ENCODE measurements around the gene CMTM5. TPM values are rescaled to one million over a fixed set of nuclear protein-coding genes. Genes with fewer than 3 reads are reported as not detected.
"Not testable (repeated sequence)": the region's sequence is repeated elsewhere in the genome, so short reads cannot be mapped to it uniquely, and the experiment has no call there.

Gene CMTM5
- total RNA-seq, 1 donor from 2014 or later: 2.9 TPM

GRCh38 chr14:23392613-23393012, 15.8 kb downstream of the CMTM5 start:
- no peak overlapping the region for H3K4me3 ChIP-seq
- no peak for DNase-seq (ENCODE audit: low spot score in 2 of 2)
- no peak overlapping the region for H3K27ac ChIP-seq
- no peaks in the 10 kb centered on the region for H3K27me3 ChIP-seq
- H3K36me3 ChIP-seq: no peaks in the 10 kb centered on the region
- no peak for TF ChIP-seq CTCF (IDR thresholded peaks at IDR 0.05)
- intact Hi-C loops (cut with DNase I): no loop called here
- no peaks in the 10 kb centered on the region for H3K9me3 ChIP-seq
- H3K4me1 ChIP-seq: no peaks in the 10 kb centered on the region

GRCh38 chr14:23396126-23396525, 19.3 kb downstream of the CMTM5 start:
- no peaks in the 10 kb centered on the region for H3K4me1 ChIP-seq
- H3K9me3 ChIP-seq: no peaks in the 10 kb centered on the region
- H3K36me3 ChIP-seq: no peaks in the 10 kb centered on the region
- intact Hi-C loops (cut with DNase I): no loop called here
- no peaks in the 10 kb centered on the region for H3K27me3 ChIP-seq
- no peak for TF ChIP-seq CTCF (IDR thresholded peaks at IDR 0.05)
- no peak for DNase-seq (ENCODE audit: low spot score in 2 of 2)
- H3K27ac ChIP-seq: no peak overlapping the region
- H3K4me3 ChIP-seq: no peak overlapping the region

DNA sequence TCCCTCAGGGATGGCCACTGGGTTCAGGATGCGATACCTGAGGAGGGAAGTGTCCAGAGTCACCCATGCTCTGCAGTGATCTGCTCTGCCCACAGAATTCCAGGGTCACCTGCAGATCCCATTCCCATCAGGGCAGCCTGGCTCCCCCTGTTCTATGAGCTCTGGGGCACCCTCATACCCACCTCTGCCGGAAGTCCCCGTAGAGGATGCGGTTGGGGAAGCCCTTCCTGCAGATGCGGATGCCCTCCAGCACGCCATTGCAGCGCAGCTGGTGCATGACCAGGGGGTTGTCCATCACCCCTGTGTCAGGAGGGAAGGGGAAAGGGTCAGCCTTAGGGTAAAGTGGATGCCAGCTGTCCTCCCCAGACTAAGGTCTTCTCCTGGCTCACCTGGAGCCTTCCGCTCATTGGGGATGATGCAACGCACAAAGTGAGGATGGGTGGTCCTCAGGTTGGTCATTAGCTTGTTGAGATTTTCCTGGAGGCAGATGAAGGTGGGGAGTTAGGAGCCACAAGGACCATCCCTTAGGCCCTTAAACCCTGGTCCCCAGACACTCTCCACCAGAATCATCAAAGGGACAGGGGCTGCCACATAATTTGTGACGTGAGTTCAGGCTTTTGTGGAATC, 20.0 kb downstream of the CMTM5 start:
- no peak for DNase-seq (ENCODE audit: low spot score in 2 of 2)
- Histone ChIP-seq H3K9me3 (no peaks in the 10 kb centered on the region), H3K27ac (no peak overlapping the region)

GRCh38 chr14:23398348-23398747, 21.5 kb downstream of the CMTM5 start:
- no peak for TF ChIP-seq CTCF (IDR thresholded peaks at IDR 0.05)
- H3K36me3 ChIP-seq: no peaks in the 10 kb centered on the region
- intact Hi-C loops (cut with DNase I): no loop called here
- DNase-seq (ENCODE audit: low spot score in 2 of 2): no peak
- no peaks in the 10 kb centered on the region for H3K9me3 ChIP-seq
- H3K4me3 ChIP-seq: no peak overlapping the region
- no peaks in the 10 kb centered on the region for H3K4me1 ChIP-seq
- no peak overlapping the region for H3K27ac ChIP-seq
- H3K27me3 ChIP-seq: no peaks in the 10 kb centered on the region

More for the DNA sequence above, 20.0 kb downstream of the CMTM5 start:
- H3K36me3 ChIP-seq: no peaks in the 10 kb centered on the region
- TF ChIP-seq CTCF (IDR thresholded peaks at IDR 0.05): no peak
- intact Hi-C loops (cut with DNase I): no loop called here
- H3K4me3 ChIP-seq: no peak overlapping the region
- no peaks in the 10 kb centered on the region for H3K27me3 ChIP-seq
- no peaks in the 10 kb centered on the region for H3K4me1 ChIP-seq

DNA sequence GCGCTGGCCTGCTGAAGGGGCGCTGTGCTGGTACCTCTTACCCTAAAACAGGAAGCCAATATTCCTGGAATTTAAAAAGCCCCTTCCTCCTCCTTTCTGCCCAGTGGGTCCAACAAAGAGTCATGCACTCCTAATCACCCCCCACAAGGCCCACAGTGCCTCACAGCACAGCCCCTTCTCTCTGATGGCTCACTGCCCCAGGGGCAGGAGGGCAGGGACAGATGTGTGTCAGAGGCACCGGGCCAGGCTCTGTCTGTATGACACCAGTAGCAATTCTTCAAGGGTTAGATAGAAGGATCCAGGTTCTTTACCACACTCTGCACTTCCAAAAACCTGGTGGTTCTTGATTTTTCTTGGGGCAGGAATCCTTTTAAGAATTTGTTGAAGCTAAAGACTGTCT, 22.3 kb downstream of the CMTM5 start:
- H3K27ac ChIP-seq: no peak overlapping the region
- H3K4me3 ChIP-seq: no peak overlapping the region
- no peaks in the 10 kb centered on the region for H3K36me3 ChIP-seq
- H3K4me1 ChIP-seq: no peaks in the 10 kb centered on the region
- no peaks in the 10 kb centered on the region for H3K9me3 ChIP-seq
- intact Hi-C loops (cut with DNase I): no loop called here
- no peaks in the 10 kb centered on the region for H3K27me3 ChIP-seq
- TF ChIP-seq CTCF (IDR thresholded peaks at IDR 0.05): no peak
- DNase-seq (ENCODE audit: low spot score in 2 of 2): no peak

GRCh38 chr14:23399591-23399990, 22.7 kb downstream of the CMTM5 start:
- no peaks in the 10 kb centered on the region for H3K9me3 ChIP-seq
- intact Hi-C loops (cut with DNase I): no loop called here
- TF ChIP-seq CTCF (IDR thresholded peaks at IDR 0.05): no peak
- no peak overlapping the region for H3K27ac ChIP-seq
- H3K4me1 ChIP-seq: no peaks in the 10 kb centered on the region
- no peaks in the 10 kb centered on the region for H3K36me3 ChIP-seq
- no peaks in the 10 kb centered on the region for H3K27me3 ChIP-seq
- DNase-seq (ENCODE audit: low spot score in 2 of 2): no peak
- no peak overlapping the region for H3K4me3 ChIP-seq

DNA sequence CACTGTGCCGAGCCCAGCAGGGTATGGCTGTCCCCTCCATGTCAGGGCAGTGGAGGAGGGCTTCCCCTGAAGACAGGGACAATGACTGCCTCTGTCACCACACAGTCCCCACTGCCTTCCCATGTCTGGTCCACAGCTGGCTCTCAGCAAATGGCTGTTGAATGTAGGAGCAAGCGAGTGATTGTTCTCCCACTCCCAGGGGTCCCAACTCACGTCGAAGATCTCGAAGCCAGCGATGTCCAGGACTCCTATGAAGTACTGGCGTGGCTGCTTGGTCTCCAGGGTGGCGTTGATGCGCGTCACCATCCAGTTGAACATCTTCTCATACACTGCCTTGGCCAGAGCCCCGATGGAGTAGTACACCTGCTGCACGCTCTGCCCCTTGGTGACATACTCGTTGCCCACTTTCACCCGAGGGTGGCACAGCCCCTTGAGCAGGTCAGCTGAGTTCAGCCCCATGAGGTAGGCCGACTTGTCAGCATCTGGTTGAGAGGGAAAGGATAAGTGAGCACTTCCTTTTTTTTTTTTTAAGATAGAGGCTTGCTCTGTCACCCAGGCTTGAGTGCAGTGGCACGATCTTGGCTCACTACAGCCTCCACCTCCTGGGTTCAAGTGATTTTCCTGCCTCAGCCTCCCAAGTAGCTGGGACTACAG, 23.8 kb downstream of the CMTM5 start:
- H3K4me3 ChIP-seq; H3K4me1 ChIP-seq; H3K27me3 ChIP-seq; H3K27ac ChIP-seq; H3K9me3 ChIP-seq; intact Hi-C loops (cut with DNase I); H3K36me3 ChIP-seq; DNase-seq (ENCODE audit: low spot score in 2 of 2): not testable (repeated sequence)
